Measurements from ENCODE around the gene PTPA. TPM values are rescaled to one million over a fixed set of nuclear protein-coding genes. Genes with fewer than 3 reads are reported as not detected.

PTPA gene
- total RNA-seq, 1 donor: 20.0 TPM

GRCh38 chr9:129136446-129137035 lies 25.3 kb downstream of the PTPA start:
- Histone ChIP-seq H3K9me3 (ENCODE audit: low read depth, low read length) (no peaks in the 10 kb centered on the region), H3K4me1 (ENCODE audit: insufficient read depth, low read length) (peaks cover 28% of the 10 kb centered on the region), H3K4me3 (ENCODE audit: low read length) (no peak overlapping the region), H3K27me3 (ENCODE audit: insufficient read depth, low read length) (no peaks in the 10 kb centered on the region)

DNA sequence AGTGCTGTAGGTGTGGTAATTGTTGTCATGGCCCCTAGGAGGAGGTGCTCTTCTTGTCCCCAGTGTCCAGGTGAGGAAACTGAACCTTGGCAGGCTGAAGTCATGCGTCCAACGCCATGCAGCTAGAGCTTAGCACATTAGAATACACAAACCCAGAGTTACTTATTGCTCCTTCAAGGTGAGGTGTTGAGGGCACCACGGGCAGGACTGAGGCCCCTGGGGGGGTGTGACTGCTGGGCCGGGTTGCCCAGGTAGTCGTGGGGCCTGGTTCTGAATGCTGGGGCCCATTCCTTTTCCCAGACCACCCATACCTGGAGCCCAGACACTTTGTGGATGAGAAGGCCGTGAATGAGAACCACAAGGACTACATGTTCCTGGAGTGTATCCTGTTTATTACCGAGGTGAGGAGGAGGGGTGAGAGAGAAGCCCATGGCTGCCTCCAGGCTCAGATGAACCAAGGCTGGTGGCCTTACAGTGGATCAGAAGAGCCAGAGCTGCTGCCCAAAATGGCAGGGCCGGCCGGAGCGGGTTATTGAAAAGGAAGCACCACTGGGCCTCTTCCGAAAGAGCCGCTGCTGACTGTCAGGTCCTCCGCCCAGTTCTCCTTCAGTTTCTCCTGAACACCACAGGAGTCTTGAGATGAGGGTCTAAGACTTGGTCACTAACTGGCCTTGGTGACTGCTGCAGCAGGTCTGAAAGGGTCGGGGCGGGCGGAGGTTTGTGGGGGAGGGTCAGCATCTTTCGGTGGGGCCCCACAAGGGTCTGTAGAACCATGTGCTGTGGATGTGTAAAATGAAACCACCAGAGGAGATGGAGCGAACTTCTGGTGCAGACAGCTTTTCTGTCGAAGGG lies 26.3 kb downstream of the PTPA start:
- Histone ChIP-seq H3K4me3 (ENCODE audit: low read length) (no peak overlapping the region), H3K9me3 (ENCODE audit: low read depth, low read length) (no peaks in the 10 kb centered on the region)

GRCh38 chr9:129138144-129138462 lies 26.9 kb downstream of the PTPA start:
- no peak overlapping the region for H3K4me3 ChIP-seq (ENCODE audit: low read length)
- peaks cover 40% of the 10 kb centered on the region for H3K4me1 ChIP-seq (ENCODE audit: insufficient read depth, low read length)
- no peaks in the 10 kb centered on the region for H3K9me3 ChIP-seq (ENCODE audit: low read depth, low read length)
- no peaks in the 10 kb centered on the region for H3K27me3 ChIP-seq (ENCODE audit: insufficient read depth, low read length)

More for the DNA sequence above, 26.3 kb downstream of the PTPA start:
- no peaks in the 10 kb centered on the region for H3K27me3 ChIP-seq (ENCODE audit: insufficient read depth, low read length)
- peaks cover 34% of the 10 kb centered on the region for H3K4me1 ChIP-seq (ENCODE audit: insufficient read depth, low read length)

GRCh38 chr9:129138476-129139232 lies 27.4 kb downstream of the PTPA start:
- Histone ChIP-seq H3K4me3 (ENCODE audit: low read length) (no peak overlapping the region), H3K27me3 (ENCODE audit: insufficient read depth, low read length) (no peaks in the 10 kb centered on the region), H3K9me3 (ENCODE audit: low read depth, low read length) (no peaks in the 10 kb centered on the region), H3K4me1 (ENCODE audit: insufficient read depth, low read length) (peaks cover 42% of the 10 kb centered on the region)

- Histone ChIP-seq H3K9me3 (ENCODE audit: low read depth, low read length) (no peaks in the 10 kb centered on the region), H3K4me3 (ENCODE audit: low read length) (peak overlapping the region; percentile 22), H3K27me3 (ENCODE audit: insufficient read depth, low read length) (no peaks in the 10 kb centered on the region), H3K4me1 (ENCODE audit: insufficient read depth, low read length) (peaks cover 42% of the 10 kb centered on the region)
Observed at GRCh38 chr9:129139233-129139992, 28.2 kb downstream of the PTPA start.

DNA sequence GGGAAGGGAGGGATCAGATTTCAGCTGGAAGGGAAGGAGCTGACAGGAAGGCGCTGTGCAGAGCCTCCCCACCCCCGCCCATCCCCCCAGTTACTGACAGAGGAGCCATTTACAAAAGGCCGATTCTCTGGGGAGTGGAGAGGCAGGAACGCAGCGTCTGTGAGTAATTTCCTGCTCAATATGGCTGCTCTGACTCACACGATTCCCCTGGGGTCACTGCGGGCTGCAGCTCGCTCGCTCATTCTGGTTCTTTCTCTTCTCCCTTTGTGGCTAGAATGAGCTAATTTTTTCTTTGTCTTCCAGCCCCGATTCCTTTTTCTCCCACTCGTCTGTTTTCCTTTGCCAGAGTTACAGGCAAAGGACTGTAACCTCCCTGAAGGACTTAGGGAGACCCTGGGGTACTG lies 28.8 kb downstream of the PTPA start:
- Histone ChIP-seq H3K9me3 (ENCODE audit: low read depth, low read length) (no peaks in the 10 kb centered on the region), H3K4me1 (ENCODE audit: insufficient read depth, low read length) (peaks cover 42% of the 10 kb centered on the region), H3K27me3 (ENCODE audit: insufficient read depth, low read length) (no peaks in the 10 kb centered on the region), H3K4me3 (ENCODE audit: low read length) (peak overlapping the region; percentile 22)

GRCh38 chr9:129140397-129141065 lies 29.3 kb downstream of the PTPA start:
- Histone ChIP-seq H3K4me3 (ENCODE audit: low read length) (peak overlapping the region; percentile 10), H3K27me3 (ENCODE audit: insufficient read depth, low read length) (no peaks in the 10 kb centered on the region), H3K4me1 (ENCODE audit: insufficient read depth, low read length) (peaks cover 42% of the 10 kb centered on the region), H3K9me3 (ENCODE audit: low read depth, low read length) (no peaks in the 10 kb centered on the region)

GRCh38 chr9:129141066-129142041 lies 30.1 kb downstream of the PTPA start:
- H3K27me3 ChIP-seq (ENCODE audit: insufficient read depth, low read length): no peaks in the 10 kb centered on the region
- H3K4me1 ChIP-seq (ENCODE audit: insufficient read depth, low read length): peaks cover 42% of the 10 kb centered on the region
- H3K9me3 ChIP-seq (ENCODE audit: low read depth, low read length): no peaks in the 10 kb centered on the region
- no peak overlapping the region for H3K4me3 ChIP-seq (ENCODE audit: low read length)

DNA sequence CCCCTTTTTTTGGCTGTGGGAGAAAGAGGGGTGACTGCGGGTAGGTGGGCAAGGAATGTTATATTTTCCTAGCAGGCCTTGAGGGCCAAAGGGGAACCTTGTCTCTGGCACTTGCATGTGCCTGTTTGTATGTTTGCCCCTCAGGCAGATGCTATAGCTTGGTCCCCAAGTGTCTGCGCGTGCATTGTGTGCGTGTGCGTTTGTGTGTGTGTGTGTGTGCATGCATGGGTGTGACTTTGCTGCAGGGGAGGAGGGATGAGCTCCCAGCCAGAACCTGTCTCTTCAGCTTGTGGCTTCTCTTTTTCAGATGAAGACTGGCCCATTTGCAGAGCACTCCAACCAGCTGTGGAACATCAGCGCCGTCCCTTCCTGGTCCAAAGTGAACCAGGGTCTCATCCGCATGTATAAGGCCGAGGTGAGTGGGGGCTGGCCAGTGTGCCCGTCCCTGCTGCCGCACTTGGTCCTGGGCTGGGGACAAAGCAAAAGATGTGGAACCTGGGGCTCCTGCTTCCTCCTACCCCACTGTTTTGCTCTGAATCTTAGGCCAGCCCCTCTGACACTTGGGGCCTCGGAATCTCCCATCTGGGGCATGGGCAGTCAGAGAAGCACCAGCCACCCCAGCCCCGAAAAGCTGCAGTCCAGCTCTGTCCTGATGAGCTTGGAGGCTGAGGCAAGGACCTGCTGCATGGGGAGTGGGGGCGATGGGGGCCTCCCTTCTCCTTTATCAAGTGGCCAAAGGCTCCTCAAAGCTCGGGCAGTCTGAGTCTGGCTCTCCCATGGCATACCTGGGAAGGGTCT lies 31.1 kb downstream of the PTPA start:
- Histone ChIP-seq H3K4me3 (ENCODE audit: low read length) (no peak overlapping the region), H3K27me3 (ENCODE audit: insufficient read depth, low read length) (no peaks in the 10 kb centered on the region), H3K4me1 (ENCODE audit: insufficient read depth, low read length) (peaks cover 42% of the 10 kb centered on the region), H3K9me3 (ENCODE audit: low read depth, low read length) (no peaks in the 10 kb centered on the region)

GRCh38 chr9:129143031-129143927 lies 32.1 kb downstream of the PTPA start:
- Histone ChIP-seq H3K9me3 (ENCODE audit: low read depth, low read length) (no peaks in the 10 kb centered on the region), H3K4me1 (ENCODE audit: insufficient read depth, low read length) (peaks cover 42% of the 10 kb centered on the region), H3K4me3 (ENCODE audit: low read length) (no peak overlapping the region), H3K27me3 (ENCODE audit: insufficient read depth, low read length) (no peaks in the 10 kb centered on the region)

DNA sequence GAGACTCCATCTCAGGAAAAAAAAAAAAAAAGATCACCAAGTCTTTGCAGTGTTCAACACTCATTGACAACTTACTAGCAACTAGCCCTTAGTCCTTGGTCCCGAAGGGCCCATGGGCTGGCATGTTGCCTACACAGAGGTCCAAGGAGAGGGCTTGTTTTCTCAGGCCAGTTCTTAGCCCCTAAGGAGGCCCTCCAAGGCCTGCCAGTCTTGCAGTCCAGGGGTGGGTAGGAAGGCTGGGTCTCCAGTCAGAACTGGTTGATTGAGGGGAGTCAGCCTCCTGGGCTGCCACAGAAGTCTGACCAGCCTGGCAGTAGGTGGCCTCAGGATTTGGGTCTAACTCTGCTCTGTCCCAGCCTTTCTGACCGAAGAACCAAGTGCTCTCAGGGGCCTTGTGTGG lies 34.1 kb downstream of the PTPA start:
- H3K9me3 ChIP-seq (ENCODE audit: low read depth, low read length): no peaks in the 10 kb centered on the region
- H3K27me3 ChIP-seq (ENCODE audit: insufficient read depth, low read length): no peaks in the 10 kb centered on the region
- H3K4me3 ChIP-seq (ENCODE audit: low read length): no peak overlapping the region
- H3K4me1 ChIP-seq (ENCODE audit: insufficient read depth, low read length): peaks cover 30% of the 10 kb centered on the region

DNA sequence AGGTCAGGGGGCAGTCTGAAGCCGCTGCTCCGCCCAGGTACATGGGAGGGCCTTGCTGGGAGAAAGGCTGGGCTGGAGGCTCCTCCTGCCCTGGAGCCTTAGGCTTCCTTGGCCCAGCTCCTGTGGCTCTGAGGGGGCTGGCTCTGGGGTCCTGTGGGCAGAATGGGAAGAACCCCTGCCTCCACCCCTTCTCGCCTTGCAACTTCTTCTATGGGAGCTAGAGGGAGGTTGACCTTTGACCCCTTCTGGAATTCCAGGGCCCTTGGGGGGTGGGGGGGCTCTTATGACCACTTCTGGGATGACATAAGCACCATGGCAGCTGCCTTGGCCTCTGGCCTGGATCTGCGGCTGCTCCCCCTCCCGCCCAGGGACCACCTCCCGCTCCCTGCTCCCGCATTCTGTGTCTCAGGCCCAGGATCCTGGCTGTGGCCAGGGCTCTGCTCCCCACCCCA lies 34.7 kb downstream of the PTPA start:
- Histone ChIP-seq H3K9me3 (ENCODE audit: low read depth, low read length) (no peaks in the 10 kb centered on the region), H3K4me1 (ENCODE audit: insufficient read depth, low read length) (peaks cover 25% of the 10 kb centered on the region), H3K27me3 (ENCODE audit: insufficient read depth, low read length) (no peaks in the 10 kb centered on the region), H3K4me3 (ENCODE audit: low read length) (no peak overlapping the region)
